ENCODE data around the gene NAXD.

NAXD gene

GRCh38 chr13:110645750-110646149 lies 30.4 kb downstream of the NAXD start:
- TF ChIP-seq CTCF (IDR thresholded peaks at IDR 0.05), result no peak

- no peak for TF ChIP-seq CTCF (IDR thresholded peaks at IDR 0.05)
These were observed 31.4 kb downstream of the NAXD start for GRCh38 chr13:110646442-110647364.

- TF ChIP-seq CTCF (IDR thresholded peaks at IDR 0.05), result no peak
These were observed 32.0 kb downstream of the NAXD start for GRCh38 chr13:110647365-110647737.

GRCh38 chr13:110648146-110648819 lies 32.9 kb downstream of the NAXD start:
- no peak for TF ChIP-seq CTCF (IDR thresholded peaks at IDR 0.05)

GRCh38 chr13:110648848-110649421 lies 33.6 kb downstream of the NAXD start:
- no peak for TF ChIP-seq CTCF (IDR thresholded peaks at IDR 0.05)

GRCh38 chr13:110649551-110649950 lies 34.2 kb downstream of the NAXD start:
- TF ChIP-seq CTCF (IDR thresholded peaks at IDR 0.05), result no peak

GRCh38 chr13:110650436-110650835 lies 35.1 kb downstream of the NAXD start:
- TF ChIP-seq CTCF (IDR thresholded peaks at IDR 0.05), result no peak
